VCaP (cell line): ENCODE data around the gene ST7L.

Experiments
- H3K27ac ChIP-seq: fragments of 450-650 bp; 2 replicates; pipeline ENCODE4 v1.5.1; 2017
- CTCF ChIP-seq: fragments of 450-650 bp; conservative IDR thresholded peaks from 2 replicates; pipeline ENCODE4 v1.5.1; 2017; ENCODE audit warnings: mild to moderate bottlenecking, moderate library complexity

The ST7L gene

GRCh38 chr1:112515311-112516009 is 103.5 kb downstream of the ST7L start:
- no peak overlapping the region for H3K27ac ChIP-seq
- TF ChIP-seq CTCF = no peak

DNA sequence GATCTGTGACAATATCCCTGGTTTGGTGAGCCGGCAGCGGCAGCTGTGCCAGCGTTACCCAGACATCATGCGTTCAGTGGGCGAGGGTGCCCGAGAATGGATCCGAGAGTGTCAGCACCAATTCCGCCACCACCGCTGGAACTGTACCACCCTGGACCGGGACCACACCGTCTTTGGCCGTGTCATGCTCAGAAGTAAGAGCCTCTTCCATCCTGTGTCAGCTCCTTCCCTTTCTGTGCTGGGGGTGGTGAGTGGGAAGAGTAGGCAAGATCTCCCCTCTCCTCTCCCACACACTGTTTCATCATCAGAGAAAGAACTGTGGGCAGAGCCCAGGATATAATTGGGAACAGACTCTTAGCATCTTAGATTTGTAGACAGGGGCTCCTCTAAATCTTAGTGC is 104.0 kb downstream of the ST7L start:
- no peak for TF ChIP-seq CTCF
- no peak overlapping the region for H3K27ac ChIP-seq

GRCh38 chr1:112513112-112513870 is 105.7 kb downstream of the ST7L start:
- TF ChIP-seq CTCF = no peak
- H3K27ac ChIP-seq = no peak overlapping the region

- no peak for TF ChIP-seq CTCF
- no peak overlapping the region for H3K27ac ChIP-seq
These were observed 107.0 kb downstream of the ST7L start for GRCh38 chr1:112511897-112512296.

GRCh38 chr1:112510340-112510739 is 108.6 kb downstream of the ST7L start:
- H3K27ac ChIP-seq = no peak overlapping the region
- no peak for TF ChIP-seq CTCF

DNA sequence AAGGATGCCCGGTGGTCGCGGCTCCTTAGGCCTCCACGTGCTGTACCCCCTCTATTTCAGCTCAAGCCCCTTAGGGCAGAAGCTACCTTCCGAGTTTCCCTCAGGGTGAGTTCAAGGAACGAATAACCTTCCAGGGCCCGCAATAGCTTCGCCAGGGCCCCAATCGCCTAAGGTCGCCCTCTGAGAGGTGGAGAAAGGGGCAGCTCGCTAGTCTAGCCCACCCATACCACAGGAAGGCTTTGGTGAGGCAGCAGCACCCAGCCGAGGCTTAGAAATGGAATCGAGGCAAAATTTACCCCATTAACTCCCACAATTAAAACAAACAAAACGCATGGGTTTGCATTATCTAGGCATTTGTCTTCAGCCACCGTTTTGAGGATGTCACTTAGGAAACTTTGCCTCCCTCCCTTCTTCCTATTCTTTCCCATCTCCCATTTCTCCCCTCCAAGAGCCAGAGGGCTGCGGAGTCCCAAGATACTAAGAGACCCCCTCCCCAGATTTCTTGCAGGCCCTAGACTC is 109.2 kb downstream of the ST7L start:
- TF ChIP-seq CTCF = no peak
- no peak overlapping the region for H3K27ac ChIP-seq

- H3K27ac ChIP-seq = no peak overlapping the region; the same call in 1 of the 2 replicates
- TF ChIP-seq CTCF = no peak
These were observed 109.8 kb downstream of the ST7L start for GRCh38 chr1:112509005-112509659.
